WERI-Rb-1 (cell line): Measurements from ENCODE around the gene EML1.

Source experiments
- DNase-seq: peaks from one replicate; pipeline ENCODE4 v3.0.0-alpha.2; 2020
- H3K27ac ChIP-seq: fragments of 250-450 bp; sonication (Bioruptor Pico); 2 replicates; pipeline ENCODE4 v1.5.1; 2020; ENCODE audit warnings: mild to moderate bottlenecking, moderate library complexity
- H3K27me3 ChIP-seq: fragments of 250-450 bp; sonication (Bioruptor Pico); 2 replicates; pipeline ENCODE4 v1.5.1; 2021; ENCODE audit warnings: mild to moderate bottlenecking, low read depth, moderate library complexity; ENCODE audit not compliant: insufficient read depth, severe bottlenecking
- H3K36me3 ChIP-seq: fragments of 250-450 bp; sonication (Bioruptor Pico); 2 replicates; pipeline ENCODE4 v1.5.1; 2020; ENCODE audit warnings: mild to moderate bottlenecking, moderate library complexity
- H3K4me3 ChIP-seq: 2 replicates; pipeline ENCODE4 v1.5.1; 2011; ENCODE audit warnings: low read depth, mild to moderate bottlenecking, control low read depth, low read length
- H3K9me3 ChIP-seq: fragments of 250-450 bp; sonication (Bioruptor Pico); 2 replicates; pipeline ENCODE4 v1.5.1; 2021; ENCODE audit warnings: mild to moderate bottlenecking, moderate library complexity; ENCODE audit not compliant: severe bottlenecking
- TF ChIP-seq, protein P1 (sequence below): IDR thresholded peaks from 2 replicates; pipeline ENCODE4 v1.5.1; 2011; ENCODE audit warnings: low read depth, mild to moderate bottlenecking, control low read depth, inconsistent platforms, low read length

Gene EML1

DNA sequence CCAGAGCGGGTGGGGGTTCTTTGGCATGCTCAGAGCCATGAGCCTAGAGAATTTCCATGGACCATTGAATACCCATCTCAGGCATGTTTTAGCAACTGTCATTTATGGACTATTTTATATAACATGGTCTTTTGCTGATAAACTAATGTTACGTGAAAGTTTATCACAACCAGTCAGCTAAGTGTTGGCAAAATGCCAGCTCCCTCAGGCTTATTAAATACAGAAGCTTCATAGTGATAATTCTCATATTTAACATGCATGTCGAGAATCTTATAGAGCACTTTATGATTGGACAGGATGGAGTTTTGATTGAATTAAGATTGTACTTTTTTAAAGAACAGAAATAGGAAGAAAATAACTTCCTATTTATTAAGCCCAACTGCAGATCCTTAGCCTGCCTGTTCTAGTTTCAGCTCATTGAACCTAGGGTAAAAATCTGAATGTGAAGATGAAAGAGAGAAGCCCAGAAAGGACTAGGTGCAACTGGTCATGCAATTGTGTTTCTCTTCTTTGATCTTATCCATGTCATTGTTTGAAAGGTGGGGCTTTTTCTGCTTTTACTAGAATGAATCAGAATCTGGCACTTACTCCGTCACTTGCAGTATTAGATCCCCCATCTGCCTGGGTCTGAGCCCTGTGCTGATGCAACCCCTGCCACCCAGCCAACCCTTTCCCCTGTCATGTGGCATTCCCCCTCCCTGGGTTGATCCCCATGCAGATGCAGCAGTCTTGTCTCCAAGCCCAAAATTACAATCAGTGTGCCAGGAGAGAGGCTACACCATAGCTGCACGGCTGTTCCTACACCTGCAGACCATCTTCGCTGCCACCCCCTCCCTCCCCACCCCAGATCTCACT lies 137.4 kb downstream of the EML1 start:
- Histone ChIP-seq H3K9me3 (no peaks in the 10 kb centered on the region), H3K27me3 (no peaks in the 10 kb centered on the region), H3K36me3 (peaks cover 5% of the 10 kb centered on the region), H3K4me3 (no peak overlapping the region), H3K27ac (no peak overlapping the region)
- peak; percentile 27 for DNase-seq
- TF ChIP-seq, protein P1, sequence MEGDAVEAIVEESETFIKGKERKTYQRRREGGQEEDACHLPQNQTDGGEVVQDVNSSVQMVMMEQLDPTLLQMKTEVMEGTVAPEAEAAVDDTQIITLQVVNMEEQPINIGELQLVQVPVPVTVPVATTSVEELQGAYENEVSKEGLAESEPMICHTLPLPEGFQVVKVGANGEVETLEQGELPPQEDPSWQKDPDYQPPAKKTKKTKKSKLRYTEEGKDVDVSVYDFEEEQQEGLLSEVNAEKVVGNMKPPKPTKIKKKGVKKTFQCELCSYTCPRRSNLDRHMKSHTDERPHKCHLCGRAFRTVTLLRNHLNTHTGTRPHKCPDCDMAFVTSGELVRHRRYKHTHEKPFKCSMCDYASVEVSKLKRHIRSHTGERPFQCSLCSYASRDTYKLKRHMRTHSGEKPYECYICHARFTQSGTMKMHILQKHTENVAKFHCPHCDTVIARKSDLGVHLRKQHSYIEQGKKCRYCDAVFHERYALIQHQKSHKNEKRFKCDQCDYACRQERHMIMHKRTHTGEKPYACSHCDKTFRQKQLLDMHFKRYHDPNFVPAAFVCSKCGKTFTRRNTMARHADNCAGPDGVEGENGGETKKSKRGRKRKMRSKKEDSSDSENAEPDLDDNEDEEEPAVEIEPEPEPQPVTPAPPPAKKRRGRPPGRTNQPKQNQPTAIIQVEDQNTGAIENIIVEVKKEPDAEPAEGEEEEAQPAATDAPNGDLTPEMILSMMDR = no peak

DNA sequence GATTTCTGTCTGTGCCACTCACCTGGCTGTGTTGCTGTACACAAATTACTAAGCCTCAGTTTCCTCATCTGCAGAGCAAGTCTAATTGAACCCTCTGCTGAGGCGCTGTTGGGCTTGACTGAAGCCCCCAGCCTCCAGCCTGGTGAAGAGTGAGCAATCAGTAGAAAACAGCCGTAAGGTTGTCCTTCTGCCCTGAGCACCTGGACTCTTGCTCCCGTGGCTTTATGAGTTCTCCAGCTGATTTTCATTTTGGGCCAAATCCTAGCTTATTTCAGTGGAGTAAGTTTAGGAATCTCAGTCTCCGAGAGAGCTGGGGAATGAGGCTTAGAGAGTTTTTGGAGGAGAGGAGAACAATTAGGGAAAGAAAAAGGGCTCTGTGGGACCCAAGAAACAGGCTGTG lies 138.1 kb downstream of the EML1 start:
- no peak overlapping the region for H3K4me3 ChIP-seq
- no peaks in the 10 kb centered on the region for H3K9me3 ChIP-seq
- no peaks in the 10 kb centered on the region for H3K27me3 ChIP-seq
- DNase-seq = no peak
- H3K36me3 ChIP-seq = peaks cover 8% of the 10 kb centered on the region
- TF ChIP-seq, protein P1 = no peak
- H3K27ac ChIP-seq = no peak overlapping the region

DNA sequence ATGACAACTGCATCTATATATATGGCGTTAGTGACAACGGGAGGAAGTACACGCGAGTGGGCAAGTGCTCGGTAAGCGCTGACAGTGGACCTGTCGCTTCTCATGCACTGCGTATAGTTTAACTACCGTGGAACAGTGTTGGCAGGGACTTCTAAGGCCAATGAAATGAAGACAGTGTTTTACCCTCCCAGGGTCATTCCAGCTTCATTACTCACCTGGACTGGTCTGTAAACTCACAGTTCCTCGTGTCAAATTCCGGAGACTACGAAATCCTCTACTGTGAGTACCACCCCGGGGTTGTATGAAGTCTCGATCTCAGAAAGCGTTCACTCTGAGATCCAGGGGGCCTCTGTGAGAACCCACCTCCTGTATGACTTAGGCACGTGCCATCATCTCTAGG lies 142.8 kb downstream of the EML1 start:
- TF ChIP-seq, protein P1 = no peak
- H3K4me3 ChIP-seq = no peak overlapping the region
- peaks cover 40% of the 10 kb centered on the region for H3K36me3 ChIP-seq
- no peak for DNase-seq
- H3K27ac ChIP-seq = no peak overlapping the region
- no peaks in the 10 kb centered on the region for H3K9me3 ChIP-seq
- no peaks in the 10 kb centered on the region for H3K27me3 ChIP-seq

DNA sequence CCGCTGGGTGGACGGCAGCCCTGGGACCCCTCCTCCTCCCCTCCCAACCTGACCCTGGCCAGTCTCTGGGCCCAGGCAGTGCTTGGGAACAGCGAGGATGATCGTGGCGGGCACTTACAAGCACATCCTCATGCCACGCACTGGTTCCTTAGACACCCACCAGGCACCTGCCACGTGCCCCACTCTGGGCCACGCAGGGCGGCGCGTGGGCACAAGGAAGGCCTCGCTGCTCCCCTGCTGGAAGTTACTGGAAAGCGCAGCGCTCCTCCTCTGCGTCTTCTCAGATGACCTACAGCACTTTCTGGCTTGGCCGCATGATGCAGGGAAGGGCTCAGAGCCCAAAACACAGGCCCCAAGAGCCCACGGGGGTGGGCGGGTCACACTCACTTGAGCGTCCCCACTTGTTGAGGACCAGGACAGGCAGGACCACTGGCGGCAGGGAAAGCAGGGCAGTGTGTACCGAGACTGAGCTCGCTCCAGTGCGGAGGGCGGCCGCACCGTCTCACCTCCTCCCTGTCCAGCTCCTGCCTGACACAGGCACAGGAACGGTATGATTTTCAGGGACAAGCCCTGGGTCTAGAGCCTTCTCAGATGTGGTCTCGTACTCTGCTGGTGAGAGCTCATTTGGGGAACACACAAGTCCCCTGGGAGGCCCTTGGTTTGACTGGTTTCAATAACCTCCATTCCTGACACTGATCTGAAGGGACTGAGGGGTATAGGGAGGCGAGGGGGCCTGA lies 143.7 kb downstream of the EML1 start:
- H3K9me3 ChIP-seq = no peaks in the 10 kb centered on the region
- peaks cover 48% of the 10 kb centered on the region for H3K36me3 ChIP-seq
- TF ChIP-seq, protein P1 = peak; percentile 40
- DNase-seq = no peak
- H3K4me3 ChIP-seq = no peak overlapping the region
- H3K27me3 ChIP-seq = no peaks in the 10 kb centered on the region
- H3K27ac ChIP-seq = no peak overlapping the region

DNA sequence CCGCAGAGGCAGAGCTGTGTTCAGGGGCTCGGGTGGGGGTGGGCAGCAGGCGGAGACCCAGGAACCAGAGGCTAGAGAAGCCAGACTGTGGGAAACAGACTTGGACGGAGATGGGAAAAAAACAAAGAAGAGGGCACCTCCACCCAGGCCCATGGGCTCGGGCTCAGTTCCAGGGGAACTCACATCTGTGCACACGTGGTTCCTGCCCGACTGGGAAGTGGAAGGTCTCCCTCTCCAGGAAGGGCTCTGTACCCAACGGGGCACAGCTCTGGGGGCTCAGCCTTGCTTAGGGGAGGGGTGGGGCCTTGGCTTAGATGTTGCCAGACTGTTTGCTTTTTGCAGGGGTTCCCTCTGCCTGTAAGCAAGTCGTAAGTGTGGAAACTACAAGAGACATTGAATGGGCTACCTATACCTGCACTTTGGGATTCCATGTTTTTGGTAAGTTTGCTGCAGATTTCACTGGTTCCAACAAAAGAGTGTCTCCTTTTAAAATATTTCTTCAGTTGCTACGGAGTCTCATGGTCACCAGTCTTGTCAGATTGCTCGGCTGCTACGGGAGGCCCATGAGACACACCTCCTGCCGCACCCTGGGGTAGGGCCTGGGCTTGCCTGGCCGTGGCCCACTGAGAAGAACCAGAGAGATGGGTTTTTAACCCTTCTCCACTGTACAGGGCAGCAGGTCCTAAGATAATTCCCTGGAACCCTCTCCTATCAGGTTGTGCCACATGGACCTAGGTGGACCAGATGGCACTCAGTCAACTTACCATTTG lies 144.4 kb downstream of the EML1 start:
- Histone ChIP-seq H3K27me3 (no peaks in the 10 kb centered on the region), H3K4me3 (no peak overlapping the region), H3K27ac (no peak overlapping the region), H3K36me3 (peaks cover 56% of the 10 kb centered on the region), H3K9me3 (no peaks in the 10 kb centered on the region)
- TF ChIP-seq, protein P1 = no peak
- DNase-seq = no peak
